HG03139 (cell line): Measurements from ENCODE around the gene ZNF234.
A peak's percentile ranks its signal among the peaks of the same experiment; 100 is the strongest.
"Not testable (repeated sequence)": the region's sequence is repeated elsewhere in the genome, so short reads cannot be mapped to it uniquely, and the experiment has no call there.

Source experiments
- ATAC-seq: cut with Tn5 transposase; IDR thresholded peaks from one replicate; pipeline ENCODE4 v1.9.1; 2021; ENCODE audit not compliant: unreplicated experiment

The ZNF234 gene

DNA sequence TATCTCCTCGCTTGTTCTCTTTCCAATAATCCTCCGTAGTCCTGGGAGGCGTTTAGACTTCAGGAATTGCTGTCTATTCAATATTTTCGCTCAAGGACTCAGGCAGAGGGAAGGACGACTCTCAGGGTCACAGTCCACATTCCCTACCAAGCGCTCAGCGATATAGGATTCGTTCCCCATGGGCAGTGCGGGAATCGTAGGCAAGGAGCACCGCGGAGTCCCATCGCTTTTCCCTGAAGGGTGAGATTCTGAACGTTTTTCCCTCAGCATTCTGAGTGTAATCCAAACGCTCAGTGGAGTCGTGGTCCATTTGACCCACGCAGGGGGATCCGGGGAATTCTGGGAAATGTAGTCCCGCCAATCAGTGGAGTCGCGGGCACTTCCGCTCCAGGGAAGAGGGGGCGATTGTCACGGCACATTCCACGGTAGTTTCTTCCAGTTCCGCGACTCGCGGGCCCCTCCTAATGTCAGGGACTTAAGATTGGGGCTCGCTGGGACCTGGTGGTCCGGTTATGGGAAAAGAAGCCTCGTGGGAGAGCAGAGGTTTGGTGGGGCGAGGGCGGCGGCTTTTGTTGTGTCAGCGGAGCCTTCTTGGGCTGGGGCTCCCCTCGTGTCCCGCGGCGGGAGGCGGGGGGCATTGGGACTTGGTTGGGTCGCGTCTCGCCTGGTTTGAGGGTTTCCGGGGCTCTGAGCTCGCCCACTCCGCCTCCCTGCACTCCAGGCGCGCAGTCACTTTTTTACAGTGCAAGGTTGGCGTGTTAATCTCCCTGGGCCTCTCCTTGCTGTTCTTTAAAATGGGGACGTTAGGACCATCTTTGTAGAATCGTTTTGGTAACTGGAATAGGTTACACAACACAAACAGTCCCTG lies at the start of gene ZNF234:
TSS of gene ZNF234 (plus strand) at position 364 of the 868 bp plus-strand sequence. CDS start 3,079 bp downstream, outside the sequence.
- no peak for ATAC-seq

DNA sequence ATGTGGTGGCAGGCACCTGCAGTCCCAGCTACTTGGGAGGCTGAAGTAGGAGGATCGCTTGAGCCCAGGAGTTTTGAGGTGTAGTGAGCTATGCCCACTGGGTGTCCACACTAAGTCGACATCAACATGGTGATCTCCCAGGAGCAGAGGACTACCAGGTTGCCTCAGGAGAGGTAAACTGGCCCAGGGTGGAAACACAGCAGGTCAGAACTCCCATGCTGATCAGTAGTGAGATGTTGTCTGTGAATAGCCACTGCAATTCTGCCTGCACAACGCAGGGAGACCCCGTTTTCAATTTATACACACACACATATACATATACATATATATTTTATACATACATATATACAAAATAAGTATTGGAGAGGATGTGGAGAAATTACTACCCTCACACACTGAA lies 49.2 kb upstream of the ZNF234 start:
- no peak for ATAC-seq

DNA sequence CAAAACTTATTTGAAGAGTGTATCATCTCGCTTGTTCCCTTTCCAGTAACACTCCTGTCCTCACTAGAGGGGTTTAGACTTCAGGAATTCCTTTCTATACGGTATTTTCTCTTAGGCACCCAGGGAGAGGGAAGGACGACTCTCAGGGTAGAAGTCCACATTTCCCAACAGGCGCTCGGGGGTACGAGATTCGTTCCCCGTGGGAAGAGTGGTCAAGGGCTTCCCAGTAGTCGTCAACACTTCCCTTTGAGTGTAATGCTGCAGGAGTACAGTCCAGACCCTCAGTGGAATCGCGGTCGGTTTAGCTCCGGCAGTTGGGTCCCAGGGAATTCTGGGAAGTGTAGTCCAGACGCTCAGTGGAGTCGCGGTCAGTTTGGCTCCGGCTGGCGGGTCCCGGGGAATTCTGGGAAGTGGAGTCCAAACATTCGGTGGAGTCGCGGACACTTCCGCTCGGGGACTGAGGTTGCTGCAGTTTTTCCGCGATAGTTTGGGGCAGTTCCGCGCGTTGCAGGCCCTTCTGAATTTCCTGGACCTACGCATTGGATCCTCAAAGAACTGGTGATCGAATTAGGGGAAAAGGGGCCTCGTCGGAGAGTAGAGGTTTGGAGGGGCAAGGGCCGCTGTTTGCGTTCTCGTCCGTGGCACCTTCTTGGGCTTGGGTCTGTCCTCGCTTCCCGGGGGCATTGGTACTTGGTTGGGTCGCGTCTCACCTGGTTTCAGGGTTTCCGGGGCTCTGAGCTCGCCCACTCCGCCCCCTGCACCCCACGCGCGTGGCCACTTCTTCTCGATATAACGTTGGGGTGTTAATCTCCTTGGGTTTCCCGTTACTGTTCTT lies 47.2 kb upstream of the ZNF234 start, which contains the start of gene ZNF224:
TSS of gene ZNF224 (plus strand) at position 431 of the 835 bp plus-strand sequence. CDS start 3,513 bp downstream, outside the sequence.
- peak; percentile 84 for ATAC-seq

GRCh38 chr19:44107751-44108150 lies 33.6 kb upstream of the ZNF234 start:
- ATAC-seq, result no peak

DNA sequence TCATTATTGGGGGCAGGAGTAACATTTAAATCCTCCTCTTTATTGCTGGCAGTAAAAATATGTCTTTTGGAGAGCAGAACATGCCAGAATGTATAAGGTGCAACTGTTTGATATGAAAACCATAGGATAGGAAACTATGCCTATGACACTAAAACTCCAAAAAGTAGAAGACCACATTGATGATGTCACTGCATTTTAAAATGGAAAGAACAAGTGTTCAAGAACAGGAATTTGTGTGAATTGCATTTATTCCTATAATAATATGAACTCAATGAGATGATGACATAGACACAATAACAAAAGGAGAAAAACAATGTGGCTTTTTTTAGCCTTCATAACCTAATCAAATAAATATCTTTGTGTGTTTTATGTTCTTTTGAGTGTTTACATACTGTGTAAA lies 31.9 kb upstream of the ZNF234 start:
- ATAC-seq, result no peak

GRCh38 chr19:44111910-44112463 lies 29.4 kb upstream of the ZNF234 start:
- ATAC-seq, result no peak

DNA sequence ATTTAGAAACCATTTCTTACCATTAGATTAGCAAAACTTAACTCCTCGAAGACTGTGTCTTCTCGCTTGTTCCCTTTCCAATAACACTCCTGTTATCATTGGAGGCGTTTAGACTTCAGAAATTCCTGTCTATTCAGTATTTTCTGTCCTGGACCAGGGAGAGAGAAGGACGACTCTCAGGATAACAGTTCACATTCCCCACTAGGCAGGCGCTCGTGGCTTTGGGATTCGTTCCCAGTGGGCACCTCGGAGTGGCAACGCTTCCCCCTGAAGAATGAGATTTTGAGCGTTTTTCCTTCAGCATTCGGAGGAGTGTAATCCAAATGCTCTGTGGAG lies 28.6 kb upstream of the ZNF234 start:
- ATAC-seq, result no peak

- ATAC-seq, result peak; percentile 93
Measured at GRCh38 chr19:44113138-44113783, 28.1 kb upstream of the ZNF234 start, which contains the start of gene ZNF225. ZNF225 (plus strand) TSS chr19:44113399; CDS start chr19:44115828, 2,429 bp downstream.

DNA sequence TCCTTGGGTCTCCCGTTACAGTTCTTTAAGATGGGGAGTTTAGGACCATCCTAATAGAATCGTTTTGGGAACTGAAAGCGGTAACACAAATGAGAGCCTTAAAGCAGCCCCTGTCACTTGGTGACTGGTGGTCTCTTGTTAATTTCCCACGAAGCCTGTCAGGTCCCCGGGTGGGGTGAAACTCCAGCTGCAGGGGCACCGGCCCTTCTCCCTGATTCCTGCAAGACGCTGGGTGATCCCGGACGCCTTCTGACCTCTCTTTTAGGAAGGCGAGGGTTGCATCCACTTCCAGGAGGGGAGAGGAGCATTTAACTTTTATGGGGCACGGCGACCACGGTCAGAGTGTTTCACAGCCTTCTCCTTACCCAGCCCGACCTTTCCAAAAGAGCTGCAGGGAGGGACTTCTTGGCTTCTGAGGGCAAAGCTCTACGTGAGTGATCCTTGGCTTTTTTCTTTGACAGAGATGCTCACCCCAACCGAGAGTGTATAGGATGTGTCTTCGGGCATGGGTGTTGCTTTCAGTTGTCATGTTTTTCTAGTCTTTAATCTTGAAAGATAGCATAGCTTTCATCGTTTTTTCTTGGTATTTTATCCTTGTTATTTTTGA lies 27.5 kb upstream of the ZNF234 start:
- peak; percentile 22 for ATAC-seq

GRCh38 chr19:44121162-44121561 lies 20.2 kb upstream of the ZNF234 start:
- not testable (repeated sequence) for ATAC-seq

DNA sequence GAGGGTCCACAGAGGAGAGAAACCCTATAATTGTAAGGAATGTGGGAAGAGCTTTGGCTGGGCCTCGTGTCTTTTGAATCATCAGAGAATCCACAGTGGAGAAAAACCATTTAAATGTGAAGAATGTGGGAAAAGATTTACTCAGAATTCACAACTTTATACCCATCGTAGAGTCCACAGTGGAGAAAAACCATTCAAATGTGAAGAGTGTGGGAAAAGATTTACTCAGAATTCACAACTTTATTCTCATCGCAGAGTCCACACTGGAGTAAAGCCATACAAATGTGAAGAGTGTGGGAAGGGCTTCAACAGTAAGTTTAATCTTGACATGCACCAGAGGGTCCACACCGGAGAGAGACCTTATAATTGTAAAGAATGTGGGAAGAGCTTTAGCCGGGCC lies 9.4 kb upstream of the ZNF234 start:
- no peak for ATAC-seq

DNA sequence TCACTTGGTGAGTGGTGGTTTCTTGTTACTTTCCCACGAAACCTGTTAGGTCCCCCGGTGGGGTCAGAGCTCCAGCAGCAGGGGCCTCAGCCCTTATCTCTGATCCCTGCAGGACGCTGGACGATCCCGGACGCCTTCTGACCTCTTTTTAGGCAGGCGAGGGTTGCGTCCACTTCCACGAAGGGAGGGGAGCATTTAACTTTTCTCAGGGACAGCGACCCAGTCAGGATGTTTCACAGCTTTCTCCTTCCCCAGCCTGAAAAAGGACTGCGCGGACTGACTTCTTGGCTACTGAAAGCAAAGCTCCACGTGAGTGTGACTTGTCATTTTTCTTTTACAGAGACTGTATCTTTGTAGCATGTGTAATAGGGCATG lies 692 bp downstream of the ZNF234 start:
- no peak for ATAC-seq

DNA sequence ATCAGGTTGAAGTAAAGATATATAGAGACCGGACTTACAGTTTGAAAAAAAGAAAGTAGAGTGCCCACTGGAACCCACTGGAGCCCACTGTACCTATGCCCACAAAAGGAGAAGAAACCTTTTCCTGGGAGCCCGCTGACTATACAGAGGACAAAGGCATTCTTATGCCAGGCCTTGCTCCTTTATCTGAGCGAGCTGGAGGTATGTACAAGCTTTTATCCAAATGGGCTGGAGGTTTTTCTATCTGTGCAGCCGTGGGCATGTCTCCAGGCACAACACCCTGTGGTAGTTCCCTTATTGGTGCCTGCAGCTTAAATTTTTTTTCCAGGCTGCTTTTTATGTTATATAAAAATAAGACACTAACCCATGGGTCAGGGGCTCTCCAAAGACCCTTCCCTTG lies 8.4 kb downstream of the ZNF234 start:
- ATAC-seq, result no peak

DNA sequence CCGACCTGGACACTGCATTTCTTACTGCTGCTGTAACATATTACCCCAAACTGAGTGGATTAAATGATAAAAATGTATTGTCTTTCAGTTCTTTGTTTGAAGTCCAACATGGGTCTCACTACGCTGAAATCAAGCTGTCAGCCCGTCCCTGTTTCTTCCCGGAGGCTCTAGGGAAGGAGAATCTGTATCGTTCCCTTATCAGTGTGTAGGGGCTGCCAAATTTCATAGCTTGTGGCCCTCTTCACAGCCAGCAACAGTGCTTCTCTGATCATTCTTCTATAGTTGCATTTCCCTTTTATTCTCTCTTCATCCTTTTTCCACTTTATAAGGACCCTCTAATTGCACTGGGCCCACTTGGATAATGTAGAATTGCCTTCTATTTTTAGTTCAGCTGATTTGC lies 10.1 kb downstream of the ZNF234 start:
- ATAC-seq, result no peak

DNA sequence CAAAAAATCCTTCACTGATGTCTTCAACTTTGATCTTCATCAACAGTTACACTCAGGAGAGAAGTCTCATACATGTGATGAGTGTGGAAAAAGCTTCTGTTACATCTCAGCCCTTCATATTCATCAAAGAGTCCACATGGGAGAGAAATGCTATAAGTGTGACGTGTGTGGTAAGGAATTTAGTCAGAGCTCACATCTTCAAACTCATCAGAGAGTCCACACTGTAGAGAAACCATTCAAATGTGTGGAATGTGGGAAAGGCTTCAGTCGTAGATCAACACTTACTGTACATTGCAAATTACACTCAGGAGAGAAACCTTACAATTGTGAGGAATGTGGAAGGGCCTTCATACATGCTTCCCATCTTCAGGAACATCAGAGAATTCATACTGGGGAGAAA lies 15.1 kb downstream of the ZNF234 start:
- ATAC-seq, result no peak

GRCh38 chr19:44163789-44164188 lies 22.4 kb downstream of the ZNF234 start:
- ATAC-seq, result no peak

- no peak for ATAC-seq
Measured at GRCh38 chr19:44164327-44164672, 22.9 kb downstream of the ZNF234 start.

DNA sequence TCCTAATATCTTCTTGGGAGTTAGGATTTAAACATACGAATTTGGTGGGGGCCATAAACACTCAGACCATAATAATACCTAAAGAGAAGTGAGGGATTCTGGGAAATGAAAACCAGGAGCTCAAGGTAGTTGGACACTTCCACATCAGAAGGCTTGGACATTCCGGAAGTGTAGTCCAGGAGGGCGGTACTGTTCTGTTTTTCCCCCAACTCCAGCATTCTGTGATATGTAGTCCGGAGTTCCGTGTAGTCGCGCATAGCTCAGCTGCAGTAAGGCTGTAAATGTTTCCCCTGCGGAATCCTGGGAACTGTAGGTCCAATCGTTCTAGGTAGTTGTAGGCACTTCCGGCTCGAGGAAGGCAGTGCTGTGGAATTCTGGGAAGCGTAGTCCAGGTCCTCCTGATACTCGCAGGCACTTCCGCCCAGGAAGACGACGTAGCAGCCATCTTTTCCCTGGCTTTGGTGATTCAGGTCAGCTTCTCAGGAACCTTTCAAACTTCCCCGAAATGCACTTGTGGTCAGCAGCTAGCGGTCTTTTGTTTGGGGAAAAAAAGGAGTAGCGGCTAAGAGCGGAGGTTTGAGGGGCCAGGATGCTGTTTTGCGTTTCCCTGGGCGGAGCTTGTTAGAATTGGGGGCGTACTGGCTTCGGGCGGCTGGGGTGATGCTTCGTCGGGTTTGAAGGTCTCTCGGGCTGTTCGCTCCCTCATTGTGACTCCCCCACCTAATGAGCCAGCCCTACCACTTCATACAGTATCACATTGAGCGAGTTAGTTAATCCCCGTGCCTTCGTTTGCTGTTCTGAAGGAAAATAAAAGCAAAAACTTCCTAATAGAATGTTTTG lies 23.5 kb downstream of the ZNF234 start, which contains the start of gene ZNF226:
TSS of gene ZNF226 (plus strand) at position 428 of the 840 bp plus-strand sequence. CDS start 4,981 bp downstream, outside the sequence.
- peak; percentile 76 for ATAC-seq

- ATAC-seq, result not testable (repeated sequence)
Measured at GRCh38 chr19:44170660-44171059, 29.3 kb downstream of the ZNF234 start.

GRCh38 chr19:44176590-44176989 lies 35.2 kb downstream of the ZNF234 start:
- ATAC-seq, result no peak
